ENCODE data around the gene HSD17B14.
"Not testable (repeated sequence)": the region's sequence is repeated elsewhere in the genome, so short reads cannot be mapped to it uniquely, and the experiment has no call there.

- not testable (repeated sequence) for TF ChIP-seq FOXK2 (IDR thresholded peaks at IDR 0.05); SP1 (IDR thresholded peaks at IDR 0.05); BHLHE40 (IDR thresholded peaks at IDR 0.05; ENCODE audit: borderline replicate concordance); PKNOX1 (IDR thresholded peaks at IDR 0.05); LEF1 (IDR thresholded peaks at IDR 0.05; ENCODE audit: borderline replicate concordance); SUZ12 (IDR thresholded peaks at IDR 0.05); ARNT (IDR thresholded peaks at IDR 0.05); HDGF (IDR thresholded peaks at IDR 0.05; ENCODE audit: borderline replicate concordance); ELF4 (IDR thresholded peaks at IDR 0.05); TARDBP (IDR thresholded peaks at IDR 0.05); L3MBTL2 (conservative IDR thresholded peaks at IDR 0.05); FOXM1 (IDR thresholded peaks at IDR 0.05; ENCODE audit: borderline replicate concordance); ZNF384 (IDR thresholded peaks at IDR 0.05)
Measured at GRCh38 chr19:48768171-48768753, 68.0 kb downstream of the HSD17B14 start.

All from HEK293T (cell line).